GM06990 (cell line): ENCODE data around the gene SBSN.

Source experiments
- DNase-seq: peaks from one replicate; pipeline ENCODE4 v3.0.0-alpha.2; 2011; ENCODE audit not compliant: insufficient read length; ENCODE audit errors: extremely low read depth
- H3K27me3 ChIP-seq: replicated peaks from 2 replicates; pipeline ENCODE4 v1.6.0; 2011; ENCODE audit warnings: low read length; ENCODE audit not compliant: control insufficient read depth, insufficient read depth
- H3K36me3 ChIP-seq: 2 replicates; pipeline ENCODE4 v1.5.1; 2011; ENCODE audit warnings: low read length; ENCODE audit not compliant: control insufficient read depth, insufficient read depth
- H3K4me3 ChIP-seq: replicated peaks from 2 replicates; pipeline ENCODE4 v1.5.1; 2011; ENCODE audit warnings: low read depth, mild to moderate bottlenecking, control low read depth, low read length
- TF ChIP-seq, protein P1 (sequence below): IDR thresholded peaks from 2 replicates; pipeline ENCODE4 v1.5.1; 2011; ENCODE audit warnings: low read length, control low read depth, mild to moderate bottlenecking, inconsistent platforms; ENCODE audit not compliant: insufficient read depth, poor library complexity, severe bottlenecking

The SBSN gene

DNA sequence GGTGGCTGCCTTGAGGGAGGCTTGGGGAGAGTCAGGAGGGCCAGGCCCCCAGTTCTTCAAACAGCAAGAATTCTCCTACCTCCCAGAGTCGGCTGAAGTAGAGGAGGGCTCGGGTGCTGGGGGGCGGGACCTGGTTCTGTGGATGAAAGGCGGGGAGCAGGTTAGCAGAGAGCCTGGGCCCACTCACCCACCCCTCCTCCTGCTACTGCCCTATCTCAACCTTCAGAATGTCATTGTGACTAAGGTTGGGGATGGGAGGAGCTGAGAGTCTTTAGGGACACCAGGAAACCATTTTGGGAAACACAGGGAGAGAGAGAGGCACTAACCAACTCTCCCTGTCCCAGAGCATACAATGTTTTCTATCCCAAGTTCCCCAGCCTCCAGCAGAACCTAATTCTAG lies 25.4 kb downstream of the SBSN start:
- TF ChIP-seq, protein P1, sequence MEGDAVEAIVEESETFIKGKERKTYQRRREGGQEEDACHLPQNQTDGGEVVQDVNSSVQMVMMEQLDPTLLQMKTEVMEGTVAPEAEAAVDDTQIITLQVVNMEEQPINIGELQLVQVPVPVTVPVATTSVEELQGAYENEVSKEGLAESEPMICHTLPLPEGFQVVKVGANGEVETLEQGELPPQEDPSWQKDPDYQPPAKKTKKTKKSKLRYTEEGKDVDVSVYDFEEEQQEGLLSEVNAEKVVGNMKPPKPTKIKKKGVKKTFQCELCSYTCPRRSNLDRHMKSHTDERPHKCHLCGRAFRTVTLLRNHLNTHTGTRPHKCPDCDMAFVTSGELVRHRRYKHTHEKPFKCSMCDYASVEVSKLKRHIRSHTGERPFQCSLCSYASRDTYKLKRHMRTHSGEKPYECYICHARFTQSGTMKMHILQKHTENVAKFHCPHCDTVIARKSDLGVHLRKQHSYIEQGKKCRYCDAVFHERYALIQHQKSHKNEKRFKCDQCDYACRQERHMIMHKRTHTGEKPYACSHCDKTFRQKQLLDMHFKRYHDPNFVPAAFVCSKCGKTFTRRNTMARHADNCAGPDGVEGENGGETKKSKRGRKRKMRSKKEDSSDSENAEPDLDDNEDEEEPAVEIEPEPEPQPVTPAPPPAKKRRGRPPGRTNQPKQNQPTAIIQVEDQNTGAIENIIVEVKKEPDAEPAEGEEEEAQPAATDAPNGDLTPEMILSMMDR = no peak
- Histone ChIP-seq H3K4me3 (no peak overlapping the region), H3K27me3 (no peaks in the 10 kb centered on the region), H3K36me3 (no peaks in the 10 kb centered on the region)
- DNase-seq = no peak

DNA sequence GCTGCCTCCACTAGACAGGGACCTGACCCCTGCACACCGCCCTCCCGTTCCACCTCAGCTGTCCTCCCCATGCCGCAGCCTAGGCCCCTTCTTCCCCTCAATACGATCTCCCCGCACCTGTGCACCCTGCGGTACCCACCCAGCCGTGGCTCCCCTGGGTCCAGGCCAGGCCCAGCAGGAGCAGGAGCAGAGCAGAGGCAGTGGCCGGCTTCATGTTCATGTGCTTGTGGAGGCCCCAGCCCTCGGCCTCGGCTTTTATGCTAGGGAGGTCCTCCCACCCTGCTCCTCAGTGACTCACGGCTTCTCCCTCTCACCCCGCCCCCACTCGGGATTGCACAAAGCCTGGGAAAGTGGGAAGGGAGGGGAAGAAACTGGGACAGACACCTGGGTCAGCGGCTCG lies 26.4 kb downstream of the SBSN start:
- H3K27me3 ChIP-seq = no peaks in the 10 kb centered on the region
- no peak overlapping the region for H3K4me3 ChIP-seq
- H3K36me3 ChIP-seq = no peaks in the 10 kb centered on the region
- TF ChIP-seq, protein P1 = no peak
- DNase-seq = no peak

DNA sequence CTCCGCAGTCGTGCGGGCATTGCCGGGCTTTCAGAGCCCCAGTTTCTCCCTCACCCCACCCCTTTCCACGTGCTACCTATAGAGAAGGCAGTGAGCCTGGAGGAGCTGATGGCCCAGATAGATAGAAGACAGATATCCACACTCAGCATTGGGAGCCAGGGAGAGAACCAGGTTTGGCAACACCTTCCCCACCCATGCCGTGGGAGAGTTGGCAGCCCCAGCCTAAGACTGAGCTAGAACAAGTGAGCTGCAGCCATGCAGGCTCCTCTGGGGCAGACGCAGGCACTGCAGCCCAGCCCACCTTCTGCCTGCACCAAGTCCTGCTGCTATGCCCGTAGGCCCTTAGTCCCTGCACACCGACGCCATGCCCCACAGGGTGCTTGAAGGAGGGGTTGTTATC lies 27.5 kb downstream of the SBSN start:
- TF ChIP-seq, protein P1 = no peak
- Histone ChIP-seq H3K4me3 (no peak overlapping the region), H3K27me3 (no peaks in the 10 kb centered on the region), H3K36me3 (no peaks in the 10 kb centered on the region)
- DNase-seq = no peak

DNA sequence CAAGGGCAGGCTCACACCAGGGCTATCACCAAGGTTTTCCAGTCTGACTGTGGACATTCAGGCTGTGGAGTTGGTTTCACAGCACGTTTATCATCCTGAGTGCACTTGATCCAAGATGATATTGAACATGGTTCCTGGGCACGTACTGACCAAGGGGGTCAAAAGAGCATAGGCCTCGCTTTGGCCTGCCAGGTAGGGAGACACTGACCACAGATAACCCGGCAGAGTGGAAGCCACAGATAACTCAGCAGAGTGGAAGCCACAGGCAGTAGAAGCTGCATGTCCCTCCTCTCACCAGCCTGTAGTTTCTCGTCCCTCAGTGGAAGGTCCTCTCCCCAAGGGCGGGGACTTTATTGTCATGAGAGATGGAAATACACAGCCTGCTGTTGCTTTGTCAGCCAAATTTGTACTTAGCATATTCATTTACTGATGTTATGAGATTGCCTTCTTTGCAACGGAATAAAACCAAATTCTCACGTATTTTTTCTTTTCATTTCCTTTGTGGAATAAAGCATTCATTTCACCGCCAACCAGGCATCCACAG lies 29.1 kb downstream of the SBSN start:
- DNase-seq = no peak
- no peak overlapping the region for H3K4me3 ChIP-seq
- H3K36me3 ChIP-seq = no peaks in the 10 kb centered on the region
- TF ChIP-seq, protein P1 = no peak
- no peaks in the 10 kb centered on the region for H3K27me3 ChIP-seq

DNA sequence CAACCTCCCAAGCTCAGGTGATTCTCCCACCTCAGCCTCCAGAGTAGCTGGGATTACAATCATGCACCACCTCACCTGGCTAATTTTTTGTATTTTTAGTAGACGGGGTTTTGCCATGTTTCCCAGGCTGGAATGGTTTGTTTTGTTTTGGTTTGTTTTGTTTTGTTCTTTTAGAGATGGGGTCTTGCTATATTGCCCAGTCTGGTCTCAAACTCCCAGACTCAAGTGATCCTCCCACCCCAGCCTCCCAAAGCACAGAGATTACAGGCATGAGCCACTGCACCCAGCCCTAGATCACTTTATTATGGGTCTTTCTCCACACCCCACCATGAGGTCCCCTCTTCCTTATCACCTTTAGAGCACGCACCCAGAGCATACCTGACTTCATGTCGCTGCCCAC lies 29.9 kb downstream of the SBSN start:
- Histone ChIP-seq H3K36me3 (no peaks in the 10 kb centered on the region), H3K27me3 (no peaks in the 10 kb centered on the region), H3K4me3 (no peak overlapping the region)
- DNase-seq = no peak
- TF ChIP-seq, protein P1 = no peak

DNA sequence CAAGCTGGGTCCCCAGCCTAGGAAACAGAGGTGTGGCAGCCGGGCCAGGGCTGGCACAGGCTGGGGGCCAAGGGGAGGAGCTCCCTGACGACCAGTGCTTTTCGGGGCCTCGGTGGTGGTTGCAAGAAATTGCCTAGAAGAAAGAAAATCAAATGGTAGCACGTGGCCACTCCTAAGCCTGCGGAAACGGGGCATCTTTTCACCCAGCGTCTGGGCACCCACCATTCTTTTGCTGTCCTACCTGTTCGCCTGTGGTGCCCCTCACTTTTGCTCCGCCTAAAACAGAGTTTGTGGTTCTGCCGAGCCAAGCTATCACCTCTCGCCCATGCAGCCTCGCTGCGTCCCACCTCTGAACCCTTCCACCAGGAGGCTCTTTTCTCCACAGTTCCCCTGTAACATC lies 30.7 kb downstream of the SBSN start:
- no peaks in the 10 kb centered on the region for H3K27me3 ChIP-seq
- TF ChIP-seq, protein P1 = no peak
- no peak overlapping the region for H3K4me3 ChIP-seq
- no peak for DNase-seq
- no peaks in the 10 kb centered on the region for H3K36me3 ChIP-seq
